GM18526 (cell line): Measurements from ENCODE around the gene CYB5R4.

ENCODE experiments used
- POLR2A ChIP-seq: IDR thresholded peaks from 3 replicates; pipeline ENCODE4 v1.6.1; 2011; ENCODE audit not compliant: insufficient read length; ENCODE audit errors: extremely low read depth

CYB5R4 gene

DNA sequence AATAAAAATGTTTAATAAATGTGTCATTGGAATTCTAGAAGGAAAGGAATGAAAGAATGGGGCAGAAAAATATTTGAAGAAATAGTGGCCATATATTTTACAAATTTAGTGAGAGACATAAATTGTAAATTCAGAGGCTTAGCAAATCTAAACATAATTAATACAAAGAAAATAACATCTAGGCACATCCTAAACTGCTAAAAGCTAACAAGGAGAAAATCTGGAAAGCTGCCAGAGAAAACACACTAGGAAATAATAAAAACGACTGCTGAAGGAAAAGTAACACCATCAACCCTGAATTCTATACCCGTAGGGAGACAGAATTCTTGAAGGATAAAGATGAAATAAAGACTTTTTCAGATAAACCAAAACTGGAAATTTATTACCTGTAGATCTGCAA, 23.8 kb downstream of the CYB5R4 start:
- TF ChIP-seq POLR2A, result no peak

DNA sequence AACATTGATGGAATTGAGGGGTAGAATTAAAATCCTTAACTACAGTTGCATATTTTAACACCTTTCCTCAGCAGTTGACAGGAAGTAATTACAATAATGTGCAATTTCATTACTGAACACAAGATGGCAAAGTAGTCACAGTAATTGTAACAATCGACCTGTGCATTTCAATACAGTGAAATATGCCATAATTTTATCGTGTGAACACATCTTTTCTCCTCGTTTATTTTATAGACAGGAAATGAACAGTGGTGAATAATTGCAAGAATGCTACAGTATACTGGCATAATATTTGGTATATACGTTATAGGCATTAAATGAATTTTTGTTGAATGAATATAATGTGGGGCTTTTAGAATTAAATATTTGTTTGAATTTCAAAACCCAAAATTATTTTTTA, 25.0 kb downstream of the CYB5R4 start:
- no peak for TF ChIP-seq POLR2A

DNA sequence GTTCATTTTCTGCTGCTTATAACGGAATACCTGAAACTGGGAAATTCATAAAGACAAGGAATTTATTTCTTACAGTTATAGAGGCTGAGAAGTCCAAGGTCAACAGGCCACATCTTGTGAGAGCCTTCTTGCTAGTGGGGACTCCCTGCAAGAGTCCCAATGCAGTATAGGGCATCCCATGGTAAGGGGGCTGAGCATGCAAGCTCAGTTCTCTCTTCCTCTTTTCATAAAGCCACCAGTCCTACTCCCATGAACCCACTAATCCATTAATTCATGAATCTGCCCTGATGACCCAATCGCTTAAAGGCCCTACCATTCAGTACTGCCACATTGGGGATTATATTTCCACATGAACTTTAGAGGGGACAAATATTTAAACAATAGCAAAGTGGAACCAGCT, 26.5 kb downstream of the CYB5R4 start:
- no peak for TF ChIP-seq POLR2A

DNA sequence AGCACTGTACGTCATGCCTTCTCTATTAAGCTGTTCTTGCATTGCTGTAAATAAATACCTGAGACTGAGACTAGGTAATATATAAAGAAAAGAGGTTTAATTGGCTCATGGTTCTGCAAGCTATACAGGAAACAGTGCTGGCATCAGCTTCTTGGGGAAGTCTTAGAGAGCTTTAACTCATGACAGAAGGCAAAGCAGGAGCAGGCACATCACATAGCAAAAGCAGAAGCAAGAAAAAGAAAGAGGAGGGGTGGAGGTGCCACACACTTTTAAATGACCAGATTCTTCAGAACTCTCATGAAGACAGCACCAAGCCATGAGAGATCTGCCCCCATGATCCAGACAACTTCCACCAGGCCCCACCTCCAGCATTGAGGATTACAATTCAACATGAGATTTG, 30.1 kb downstream of the CYB5R4 start:
- TF ChIP-seq POLR2A, result no peak

DNA sequence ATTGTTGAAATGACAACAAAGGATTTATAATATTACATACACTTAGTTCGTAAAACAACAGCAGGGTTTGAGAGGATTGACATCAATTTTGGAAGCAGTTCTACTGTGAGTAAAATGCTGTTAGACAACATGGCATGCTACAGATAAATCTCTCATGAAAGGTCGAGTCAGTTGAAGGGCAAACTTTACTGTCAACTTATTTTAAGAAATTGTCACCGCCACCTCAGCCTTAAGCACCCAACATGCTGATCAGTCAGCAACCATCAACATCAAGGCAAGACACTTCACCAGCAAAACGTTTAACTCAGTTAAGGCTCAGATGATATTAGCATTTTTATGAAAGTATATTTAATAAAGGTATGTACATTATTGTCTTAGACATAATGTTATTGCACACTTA, 31.0 kb downstream of the CYB5R4 start:
- no peak for TF ChIP-seq POLR2A

DNA sequence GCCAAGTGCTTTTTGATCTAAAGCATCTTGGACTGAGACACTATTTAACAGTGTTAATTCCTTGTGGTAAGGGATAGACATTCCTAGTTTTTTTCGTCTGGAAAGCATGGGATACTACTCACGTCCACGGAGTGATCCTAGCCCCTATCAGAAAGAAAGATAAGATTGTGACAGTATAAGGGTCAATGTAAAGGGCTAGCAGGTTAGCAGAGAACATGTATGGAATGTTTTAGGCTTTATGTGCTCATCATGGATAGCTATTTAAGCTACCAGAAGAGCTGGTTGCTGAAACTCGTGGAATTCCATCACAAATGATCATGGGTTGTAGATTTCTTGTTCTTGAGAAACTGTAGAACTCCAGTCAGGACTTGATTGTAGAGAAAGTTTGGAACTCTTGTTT, 32.1 kb downstream of the CYB5R4 start:
- TF ChIP-seq POLR2A, result no peak

DNA sequence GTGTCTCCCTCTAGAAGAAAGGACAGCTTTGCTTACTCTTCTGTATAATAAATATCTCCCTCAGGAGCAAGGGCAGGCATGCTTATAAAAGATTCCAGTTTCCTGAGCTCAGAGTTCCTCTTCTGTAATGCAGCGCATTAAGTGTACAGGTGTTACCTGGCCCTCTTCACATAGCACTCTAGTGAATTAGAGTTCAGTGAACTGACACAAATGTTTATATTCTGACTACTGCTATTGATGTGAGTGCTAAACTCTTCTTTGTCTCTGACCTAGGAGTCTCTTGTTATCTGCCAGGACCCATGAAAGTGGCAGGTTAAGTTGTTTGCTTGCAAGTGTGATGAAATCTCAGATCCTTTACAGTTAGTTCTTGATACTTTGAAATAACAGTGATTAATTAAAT, 33.5 kb downstream of the CYB5R4 start:
- TF ChIP-seq POLR2A, result no peak

DNA sequence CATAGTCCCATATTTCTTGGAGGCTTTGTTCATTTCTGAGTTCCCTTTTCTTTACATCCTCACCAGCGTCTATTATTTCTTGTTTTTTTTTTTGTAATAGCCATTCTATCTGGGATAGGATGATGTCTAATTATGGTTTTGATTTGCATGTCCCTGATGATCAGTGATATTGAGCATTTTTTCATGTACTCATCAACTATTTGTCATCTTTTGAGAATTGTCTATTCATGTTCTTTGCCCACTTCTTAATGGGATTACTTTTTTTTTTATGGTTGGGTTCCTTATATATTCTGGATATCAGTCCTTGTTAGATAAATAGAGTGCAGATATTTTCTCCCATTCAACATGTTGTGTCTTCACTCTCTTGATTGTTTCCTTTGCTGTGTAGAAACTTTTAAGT, 42.1 kb downstream of the CYB5R4 start:
- TF ChIP-seq POLR2A, result no peak

DNA sequence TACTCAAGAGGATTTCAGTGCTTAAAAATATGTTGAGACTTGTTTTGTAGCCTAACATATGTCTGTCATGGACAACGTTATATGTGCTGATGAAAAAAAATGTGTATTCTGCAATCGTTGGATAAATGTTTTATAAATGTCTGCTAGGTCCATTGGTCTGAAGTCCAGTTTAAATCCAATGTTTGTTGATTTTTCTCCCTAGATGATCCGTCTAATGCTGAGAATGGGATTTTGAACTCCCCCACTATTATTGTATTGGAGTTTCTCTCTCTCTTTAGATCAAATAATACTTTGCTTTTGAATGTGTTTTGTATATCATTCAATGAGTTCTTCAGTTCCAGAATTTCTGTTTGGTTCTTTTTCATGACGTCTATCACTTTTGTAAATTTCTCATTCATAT, 44.9 kb downstream of the CYB5R4 start:
- no peak for TF ChIP-seq POLR2A

DNA sequence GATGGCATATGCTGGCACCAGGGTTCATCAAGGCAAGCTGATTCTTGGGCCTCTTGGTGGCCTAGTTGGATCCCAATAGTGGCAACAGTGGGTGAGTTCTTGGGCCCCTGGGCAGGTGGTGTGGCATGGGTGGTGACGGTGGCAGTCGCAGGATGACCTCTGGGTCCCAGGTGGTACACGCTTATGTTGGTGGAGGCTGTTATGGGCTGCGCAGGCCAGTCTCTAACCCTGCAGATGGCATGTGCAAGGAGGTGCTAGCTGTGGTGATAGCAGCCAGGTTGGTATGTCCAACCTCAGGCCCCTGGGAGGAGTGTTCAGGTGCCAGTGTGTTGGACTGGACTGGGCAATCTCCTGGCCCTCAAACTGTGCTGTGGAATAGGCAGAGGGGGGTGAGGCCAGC, 46.2 kb downstream of the CYB5R4 start:
- no peak for TF ChIP-seq POLR2A

DNA sequence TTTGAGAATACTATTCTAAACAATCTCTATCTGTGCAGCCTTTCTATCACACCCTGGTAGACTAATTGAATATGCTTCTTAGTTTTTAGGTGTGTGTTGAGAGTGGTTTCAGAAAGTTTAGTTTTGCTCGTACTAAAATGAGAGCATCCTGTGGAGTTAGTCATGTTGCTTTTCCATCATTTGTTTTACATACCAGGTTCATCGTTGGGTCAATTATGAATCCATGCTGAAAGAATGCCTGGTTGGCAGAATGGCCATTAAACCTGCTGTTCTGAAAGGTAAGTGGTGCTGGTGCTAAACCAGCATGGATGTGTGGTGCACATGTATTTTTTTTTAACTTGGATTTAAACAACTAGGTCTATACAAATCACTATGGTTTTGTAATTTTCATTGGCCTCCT, 49.3 kb downstream of the CYB5R4 start:
- no peak for TF ChIP-seq POLR2A

DNA sequence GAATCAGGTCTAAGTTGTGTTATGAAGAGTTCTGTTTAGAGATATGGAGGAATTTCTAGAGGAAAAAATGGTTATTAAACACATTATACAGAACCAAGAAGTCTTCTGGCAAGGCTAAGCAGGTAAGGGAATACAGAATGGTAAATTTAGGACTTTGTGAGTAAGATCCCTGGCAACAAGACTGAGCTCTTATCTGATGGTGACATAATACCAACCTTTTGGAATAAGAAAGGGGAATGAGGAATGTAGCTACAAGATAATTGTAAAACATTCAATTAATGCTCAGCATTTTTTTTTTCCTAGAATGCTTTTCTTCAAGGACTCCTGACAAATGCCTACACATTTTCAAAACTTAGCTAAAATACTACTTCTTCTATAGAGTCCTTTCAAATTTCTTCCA, 51.8 kb downstream of the CYB5R4 start:
- TF ChIP-seq POLR2A, result no peak

DNA sequence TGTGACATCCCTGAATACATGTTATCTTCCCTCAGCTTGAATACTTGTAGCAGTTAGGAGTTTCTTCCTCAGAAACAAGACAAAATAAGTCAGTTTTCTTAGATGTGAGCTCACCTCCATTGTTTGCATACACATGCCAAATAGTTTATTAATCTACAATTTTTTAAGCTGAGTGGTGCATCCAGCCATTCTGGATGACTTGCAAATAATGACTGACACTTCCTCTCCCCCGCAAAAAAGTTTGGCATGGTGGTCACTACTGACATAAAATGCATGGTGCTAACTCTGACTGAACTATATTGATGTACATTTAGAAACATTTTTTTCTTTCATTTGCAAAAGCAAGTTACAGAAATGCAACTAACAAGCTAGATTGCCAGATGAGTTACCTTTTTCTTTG, 55.5 kb downstream of the CYB5R4 start:
- TF ChIP-seq POLR2A, result no peak

DNA sequence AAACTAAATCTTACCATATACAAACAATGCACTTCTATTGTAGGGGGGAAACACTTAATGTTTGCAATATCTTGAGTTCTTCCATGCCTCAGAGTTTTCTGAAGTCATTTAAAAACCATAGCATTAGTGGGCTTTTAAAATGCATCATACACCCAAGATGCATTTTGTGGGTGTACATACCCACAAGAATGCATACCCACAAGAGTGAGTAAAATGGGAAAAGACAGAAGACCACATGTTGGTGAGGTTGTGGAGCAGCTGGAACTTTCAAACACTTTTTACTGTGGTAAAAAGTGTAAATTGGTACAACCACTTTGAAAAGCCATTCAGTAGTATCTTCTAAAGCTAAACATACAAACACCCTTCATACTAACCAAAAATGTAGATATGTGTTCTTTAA, 57.5 kb downstream of the CYB5R4 start:
- no peak for TF ChIP-seq POLR2A

DNA sequence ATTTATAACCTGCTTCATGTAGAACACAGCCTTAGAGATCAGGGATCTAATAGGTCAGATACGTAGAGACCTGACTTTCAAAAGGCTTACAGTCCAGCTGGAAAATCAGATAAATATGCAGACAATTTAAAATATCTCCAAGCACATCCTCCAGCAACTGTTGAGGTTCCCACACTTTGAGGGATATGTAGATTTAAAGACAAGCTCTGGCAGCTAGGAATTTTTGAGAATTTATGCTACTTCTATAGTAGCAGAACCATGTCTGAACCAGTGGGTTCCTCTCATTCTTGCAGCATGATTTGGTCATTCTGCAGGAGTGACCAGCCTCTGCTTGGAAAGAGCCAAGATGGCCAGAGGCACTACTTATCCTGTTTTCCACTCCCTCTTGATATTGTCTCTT, 60.5 kb downstream of the CYB5R4 start:
- TF ChIP-seq POLR2A, result no peak

DNA sequence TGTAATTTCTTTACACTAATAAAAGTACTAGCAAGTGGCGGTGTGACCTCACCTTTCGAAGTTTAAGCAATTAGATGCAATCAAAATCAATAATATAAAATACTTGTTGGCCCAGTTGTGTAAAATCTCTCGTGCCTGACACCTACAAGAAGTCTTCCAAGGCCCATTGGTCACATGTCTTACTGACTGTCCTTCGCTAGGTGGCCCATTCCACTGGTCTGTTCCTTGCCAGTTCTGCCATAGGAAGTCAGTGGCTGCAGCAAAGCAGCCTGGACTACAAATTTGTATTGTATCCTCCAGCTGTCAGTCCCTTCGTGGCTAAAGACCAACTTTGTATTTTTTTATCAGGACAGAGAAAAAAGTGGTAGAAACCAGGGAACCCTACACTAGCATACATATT, 61.8 kb downstream of the CYB5R4 start:
- no peak for TF ChIP-seq POLR2A

DNA sequence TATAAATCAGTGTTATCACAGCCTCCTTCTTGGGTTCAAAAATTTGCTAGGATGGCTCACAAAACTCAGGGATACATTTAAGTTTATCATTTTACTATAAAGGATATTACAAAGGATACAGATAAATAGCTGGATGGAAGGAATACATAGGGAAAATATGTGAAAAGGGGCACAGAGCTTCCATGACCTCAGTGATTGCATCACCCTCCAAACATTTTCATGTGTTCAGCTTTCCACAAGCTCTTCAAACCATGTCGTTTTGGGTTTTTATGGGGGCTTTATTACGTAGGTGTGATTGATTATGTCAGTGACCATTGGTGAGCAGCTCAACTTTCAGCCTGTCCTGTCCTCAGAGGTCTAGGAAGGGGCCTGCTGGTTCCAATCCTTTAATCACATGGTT, 68.0 kb downstream of the CYB5R4 start:
- TF ChIP-seq POLR2A, result no peak

DNA sequence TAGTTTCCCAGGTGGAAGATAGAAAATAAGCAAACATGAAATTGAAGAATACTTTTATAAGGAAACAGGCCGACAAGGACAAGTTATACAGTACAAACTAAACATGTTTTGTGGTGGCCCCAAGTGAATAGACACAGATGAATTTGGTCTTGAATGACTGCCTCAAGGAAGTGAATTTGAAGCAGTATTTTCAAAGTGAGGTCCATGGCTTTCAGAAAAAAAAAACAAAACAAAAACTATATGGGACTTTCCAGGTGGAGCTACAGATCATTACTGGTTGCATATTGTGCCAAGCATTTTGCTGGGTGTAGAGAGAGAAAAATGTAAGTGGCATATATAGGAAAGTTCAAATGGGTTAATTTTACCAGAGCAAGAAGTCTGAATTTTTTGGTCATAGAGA, 68.8 kb downstream of the CYB5R4 start:
- TF ChIP-seq POLR2A, result no peak
